ENCODE data around the gene POLR1A. TPM values are rescaled to one million over a fixed set of nuclear protein-coding genes. Genes with fewer than 3 reads are reported as not detected.
A peak's percentile ranks its signal among the peaks of the same experiment; 100 is the strongest.

The POLR1A gene
- total RNA-seq, 2 experiments from 2014 or later = 13.1 to 13.4 TPM

- H3K9me3 ChIP-seq (ENCODE audit: control insufficient read depth in 1 of 2, insufficient read depth in 1 of 2, low read length in 2 of 2) = no peaks in the 10 kb centered on the region
- Mint-ChIP-seq H3K4me3 (no peak overlapping the region), H3K27ac (no peak overlapping the region), H3K36me3 (ENCODE audit: low read depth) (peaks cover 16% of the 10 kb centered on the region), H3K4me1 (ENCODE audit: low read depth) (peaks cover 11% of the 10 kb centered on the region), H3K9me3 (no peaks in the 10 kb centered on the region), H3K27me3 (no peaks in the 10 kb centered on the region)
- H3K4me1 ChIP-seq (ENCODE audit: insufficient read depth, low read length) = peaks cover 22% of the 10 kb centered on the region
- intact Hi-C loops (cut with DNase I, micrococcal nuclease) = no loop called here
- no peak overlapping the region for H3K4me3 ChIP-seq (ENCODE audit: low read length)
- ChIA-PET CTCF (interaction anchor here (1.7 kb wide), 1 partner anchor 194 kb away, joined by 4 read pairs; no protein-coding TSS in a partner anchor), POLR2A (no interaction called here)
- no peak overlapping the region for H3K27ac ChIP-seq (ENCODE audit: low read depth in 1 of 2, low read length in 2 of 2)
- no peak for ATAC-seq (ENCODE audit: poor library complexity)
- DNase-seq = no peak
- no peaks in the 10 kb centered on the region for H3K27me3 ChIP-seq (ENCODE audit: control insufficient read depth in 1 of 2, insufficient read depth in 2 of 2, low read length in 2 of 2)
- H3K36me3 ChIP-seq (ENCODE audit: insufficient read depth, low read length) = peaks cover 5% of the 10 kb centered on the region
- TF ChIP-seq CTCF (IDR thresholded peaks at IDR 0.05) = no peak
Measured at GRCh38 chr2:86020984-86021383, 84.7 kb downstream of the POLR1A start.

- no peak for TF ChIP-seq CTCF (IDR thresholded peaks at IDR 0.05)
- Mint-ChIP-seq H3K4me1 (ENCODE audit: low read depth) (peaks cover 11% of the 10 kb centered on the region), H3K4me3 (no peak overlapping the region), H3K27me3 (no peaks in the 10 kb centered on the region), H3K27ac (peak overlapping the region; percentile 51), H3K9me3 (peaks cover 5% of the 10 kb centered on the region), H3K36me3 (ENCODE audit: low read depth) (peaks cover 2% of the 10 kb centered on the region)
- ATAC-seq (ENCODE audit: poor library complexity) (no peak), DNase-seq (no peak)
- Histone ChIP-seq H3K4me3 (ENCODE audit: low read length) (no peak overlapping the region), H3K27me3 (ENCODE audit: control insufficient read depth in 1 of 2, insufficient read depth in 2 of 2, low read length in 2 of 2) (no peaks in the 10 kb centered on the region), H3K4me1 (ENCODE audit: insufficient read depth, low read length) (peaks cover 20% of the 10 kb centered on the region), H3K9me3 (ENCODE audit: control insufficient read depth in 1 of 2, insufficient read depth in 1 of 2, low read length in 2 of 2) (peaks cover 0 to 10% of the 10 kb centered on the region in 2 experiments), H3K36me3 (ENCODE audit: insufficient read depth, low read length) (no peaks in the 10 kb centered on the region), H3K27ac (ENCODE audit: low read depth in 1 of 2, low read length in 2 of 2) (no peak overlapping the region)
- intact Hi-C loops (cut with DNase I, micrococcal nuclease) = no loop called here
- ChIA-PET POLR2A (no interaction called here), CTCF (no interaction called here)
Measured at GRCh38 chr2:86019121-86019520, 86.6 kb downstream of the POLR1A start.

- Histone ChIP-seq H3K27ac (ENCODE audit: low read depth in 1 of 2, low read length in 2 of 2) (no peak overlapping the region), H3K27me3 (ENCODE audit: control insufficient read depth in 1 of 2, insufficient read depth in 2 of 2, low read length in 2 of 2) (no peaks in the 10 kb centered on the region), H3K4me3 (ENCODE audit: low read length) (no peak overlapping the region), H3K9me3 (ENCODE audit: control insufficient read depth in 1 of 2, insufficient read depth in 1 of 2, low read length in 2 of 2) (peaks cover 0 to 12% of the 10 kb centered on the region in 2 experiments), H3K36me3 (ENCODE audit: insufficient read depth, low read length) (no peaks in the 10 kb centered on the region), H3K4me1 (ENCODE audit: insufficient read depth, low read length) (peaks cover 20% of the 10 kb centered on the region)
- intact Hi-C loops (cut with DNase I, micrococcal nuclease) = no loop called here
- DNase-seq = peak in 2 of 14 experiments; percentile 29 to 48
- no peaks in the 10 kb centered on the region for H3K27me3 Mint-ChIP-seq
- peak overlapping the region; percentile 51 for H3K27ac Mint-ChIP-seq
- CTCF ChIA-PET = interaction anchor here (1.9 kb wide), 1 partner anchor 18 kb away, joined by 4 read pairs; no protein-coding TSS in a partner anchor
- no peak for ATAC-seq (ENCODE audit: poor library complexity)
- H3K36me3 Mint-ChIP-seq (ENCODE audit: low read depth) = no peaks in the 10 kb centered on the region
- no peak overlapping the region for H3K4me3 Mint-ChIP-seq
- H3K9me3 Mint-ChIP-seq = peaks cover 10% of the 10 kb centered on the region
- H3K4me1 Mint-ChIP-seq (ENCODE audit: low read depth) = peaks cover 16% of the 10 kb centered on the region
- TF ChIP-seq CTCF (IDR thresholded peaks at IDR 0.05) = no peak
- POLR2A ChIA-PET = no interaction called here
Measured at GRCh38 chr2:86017901-86018896, 87.5 kb downstream of the POLR1A start.

Measured in CD4-positive, alpha-beta T cell (primary cell).